ENCODE data around the gene ZNF521. TPM values are rescaled to one million over a fixed set of nuclear protein-coding genes. Genes with fewer than 3 reads are reported as not detected.

Gene ZNF521
- total and polyA plus RNA-seq, 2 experiments from 2014 or later = 3.1 to 9.2 TPM

- TF ChIP-seq ZNF462 (CRISPR knock-in tag; IDR thresholded peaks at IDR 0.05) = no peak
- no peak for TF ChIP-seq EZH2phosphoT487 (IDR thresholded peaks at IDR 0.05; ENCODE audit: unreplicated experiment)
Observed at GRCh38 chr18:25102662-25103061, 249.3 kb downstream of the ZNF521 start (continued).

DNA sequence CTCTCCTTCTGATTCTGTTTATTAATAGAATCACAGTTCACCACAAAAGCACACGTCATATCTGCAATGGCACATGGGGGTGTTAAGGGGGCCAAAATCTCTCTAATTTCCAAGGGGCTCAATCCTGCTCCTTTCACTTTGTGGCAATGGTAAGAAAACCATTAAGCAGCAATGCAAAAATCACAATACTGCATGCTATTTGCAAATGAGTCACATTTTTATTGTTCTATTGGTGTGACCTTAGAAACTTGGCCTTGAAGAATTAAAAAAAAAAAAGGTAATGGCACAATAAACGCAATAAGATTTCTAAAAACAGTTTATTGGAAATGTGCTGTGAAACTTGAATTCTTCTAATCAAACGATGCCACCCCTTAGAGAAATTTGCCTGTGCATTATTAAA is 251.5 kb downstream of the ZNF521 start:
- Histone ChIP-seq H3K27me3 (ENCODE audit: insufficient read depth) (no peaks in the 10 kb centered on the region), H4K20me1 (replicated peaks; ENCODE audit: insufficient read depth) (no peaks in the 10 kb centered on the region), H2AFZ (no peak overlapping the region), H3K27ac (ENCODE audit: low read depth) (no peak overlapping the region), H3K4me3 (no peak overlapping the region), H3K4me1 (ENCODE audit: insufficient read depth) (no peaks in the 10 kb centered on the region), H3K4me2 (no peak overlapping the region), H3K36me3 (ENCODE audit: insufficient read depth) (no peaks in the 10 kb centered on the region), H3F3A (replicated peaks; ENCODE audit: low read depth) (no peaks in the 10 kb centered on the region), H3K79me2 (replicated peaks; ENCODE audit: insufficient read depth) (no peaks in the 10 kb centered on the region), H3K9me2 (ENCODE audit: insufficient read depth) (no peaks in the 10 kb centered on the region)
- DNase-seq (ENCODE audit: low spot score) (no peak), ATAC-seq (no peak)
- no peak overlapping the region for H3K27ac Mint-ChIP-seq
- no peak overlapping the region for H3K4me3 Mint-ChIP-seq
- TF ChIP-seq ZNF331 (CRISPR knock-in tag; IDR thresholded peaks at IDR 0.05; ENCODE audit: low read depth) = no peak
- no peak for TF ChIP-seq EZH2phosphoT487 (IDR thresholded peaks at IDR 0.05; ENCODE audit: unreplicated experiment)
- no peaks in the 10 kb centered on the region for H3K27me3 Mint-ChIP-seq (ENCODE audit: insufficient read depth, low read depth, poor library complexity)
- H3K9me3 Mint-ChIP-seq = no peaks in the 10 kb centered on the region
- peaks cover 20% of the 10 kb centered on the region for H3K4me1 Mint-ChIP-seq
- H3K36me3 Mint-ChIP-seq (ENCODE audit: low read depth) = no peaks in the 10 kb centered on the region

GRCh38 chr18:25099895-25100294 is 252.1 kb downstream of the ZNF521 start:
- Histone ChIP-seq H3F3A (replicated peaks; ENCODE audit: low read depth) (no peaks in the 10 kb centered on the region), H3K4me3 (no peak overlapping the region), H3K27ac (ENCODE audit: low read depth) (no peak overlapping the region), H3K4me1 (ENCODE audit: insufficient read depth) (no peaks in the 10 kb centered on the region), H3K9me2 (ENCODE audit: insufficient read depth) (no peaks in the 10 kb centered on the region), H3K27me3 (ENCODE audit: insufficient read depth) (no peaks in the 10 kb centered on the region), H3K36me3 (ENCODE audit: insufficient read depth) (no peaks in the 10 kb centered on the region), H4K20me1 (replicated peaks; ENCODE audit: insufficient read depth) (no peaks in the 10 kb centered on the region), H3K4me2 (no peak overlapping the region), H3K79me2 (replicated peaks; ENCODE audit: insufficient read depth) (no peaks in the 10 kb centered on the region), H2AFZ (no peak overlapping the region)
- Mint-ChIP-seq H3K27me3 (ENCODE audit: insufficient read depth, low read depth, poor library complexity) (no peaks in the 10 kb centered on the region), H3K9me3 (no peaks in the 10 kb centered on the region), H3K4me1 (peaks cover 22% of the 10 kb centered on the region), H3K27ac (no peak overlapping the region), H3K4me3 (no peak overlapping the region), H3K36me3 (ENCODE audit: low read depth) (no peaks in the 10 kb centered on the region)
- no peak for DNase-seq (ENCODE audit: low spot score)
- no peak for ATAC-seq
- TF ChIP-seq ZNF331 (CRISPR knock-in tag; IDR thresholded peaks at IDR 0.05; ENCODE audit: low read depth) (no peak), NANOG (IDR thresholded peaks at IDR 0.05; ENCODE audit: borderline replicate concordance) (no peak), JUNB (IDR thresholded peaks at IDR 0.05; ENCODE audit: unreplicated experiment) (no peak), STAT1 (IDR thresholded peaks at IDR 0.05; ENCODE audit: unreplicated experiment) (no peak), EZH2 (IDR thresholded peaks at IDR 0.05; ENCODE audit: low read depth, unreplicated experiment) (no peak), EZH2phosphoT487 (IDR thresholded peaks at IDR 0.05; ENCODE audit: unreplicated experiment) (no peak), ZNF114 (CRISPR knock-in tag; IDR thresholded peaks at IDR 0.05) (no peak)
- TF ChIP-seq, protein P1, sequence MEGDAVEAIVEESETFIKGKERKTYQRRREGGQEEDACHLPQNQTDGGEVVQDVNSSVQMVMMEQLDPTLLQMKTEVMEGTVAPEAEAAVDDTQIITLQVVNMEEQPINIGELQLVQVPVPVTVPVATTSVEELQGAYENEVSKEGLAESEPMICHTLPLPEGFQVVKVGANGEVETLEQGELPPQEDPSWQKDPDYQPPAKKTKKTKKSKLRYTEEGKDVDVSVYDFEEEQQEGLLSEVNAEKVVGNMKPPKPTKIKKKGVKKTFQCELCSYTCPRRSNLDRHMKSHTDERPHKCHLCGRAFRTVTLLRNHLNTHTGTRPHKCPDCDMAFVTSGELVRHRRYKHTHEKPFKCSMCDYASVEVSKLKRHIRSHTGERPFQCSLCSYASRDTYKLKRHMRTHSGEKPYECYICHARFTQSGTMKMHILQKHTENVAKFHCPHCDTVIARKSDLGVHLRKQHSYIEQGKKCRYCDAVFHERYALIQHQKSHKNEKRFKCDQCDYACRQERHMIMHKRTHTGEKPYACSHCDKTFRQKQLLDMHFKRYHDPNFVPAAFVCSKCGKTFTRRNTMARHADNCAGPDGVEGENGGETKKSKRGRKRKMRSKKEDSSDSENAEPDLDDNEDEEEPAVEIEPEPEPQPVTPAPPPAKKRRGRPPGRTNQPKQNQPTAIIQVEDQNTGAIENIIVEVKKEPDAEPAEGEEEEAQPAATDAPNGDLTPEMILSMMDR (conservative IDR thresholded peaks at IDR 0.05; ENCODE audit: low read depth in 2 of 2) = no peak

Measured in GM23338 (cell line).